IPS-18a (cell line): ENCODE data around the gene EYS.
"Not testable (repeated sequence)": the region's sequence is repeated elsewhere in the genome, so short reads cannot be mapped to it uniquely, and the experiment has no call there.

Source experiments
- H3K27ac ChIP-seq: one replicate; pipeline ENCODE4 v1.5.1; 2013; ENCODE audit warnings: low read length
- H3K27me3 ChIP-seq: one replicate; pipeline ENCODE4 v1.6.1; 2013; ENCODE audit warnings: mild to moderate bottlenecking, low read length; ENCODE audit not compliant: control insufficient read depth, insufficient read depth
- H3K36me3 ChIP-seq: one replicate; pipeline ENCODE4 v1.6.1; 2013; ENCODE audit warnings: low read depth, low read length; ENCODE audit not compliant: control insufficient read depth
- H3K4me1 ChIP-seq: one replicate; pipeline ENCODE4 v1.6.1; 2013; ENCODE audit warnings: low read depth, low read length; ENCODE audit not compliant: control insufficient read depth
- H3K4me3 ChIP-seq: one replicate; pipeline ENCODE4 v1.5.1; 2013; ENCODE audit warnings: low read length
- H3K9ac ChIP-seq: one replicate; pipeline ENCODE4 v1.6.1; 2013; ENCODE audit warnings: mild to moderate bottlenecking, low read length, moderate library complexity
- H3K9me3 ChIP-seq: one replicate; pipeline ENCODE4 v1.6.1; 2013; ENCODE audit warnings: low read depth, low read length; ENCODE audit not compliant: control insufficient read depth

The EYS gene

GRCh38 chr6:65002882-65003281 is 704.1 kb downstream of the EYS start:
- not testable (repeated sequence) for H3K36me3 ChIP-seq, H3K4me3 ChIP-seq, H3K27me3 ChIP-seq, H3K9me3 ChIP-seq, H3K27ac ChIP-seq, H3K9ac ChIP-seq, H3K4me1 ChIP-seq

GRCh38 chr6:65000815-65001214 is 706.2 kb downstream of the EYS start:
- H3K27ac ChIP-seq, result no peak overlapping the region
- no peaks in the 10 kb centered on the region for H3K4me1 ChIP-seq
- no peaks in the 10 kb centered on the region for H3K36me3 ChIP-seq
- no peak overlapping the region for H3K9ac ChIP-seq
- H3K4me3 ChIP-seq, result no peak overlapping the region
- no peaks in the 10 kb centered on the region for H3K9me3 ChIP-seq
- H3K27me3 ChIP-seq, result no peaks in the 10 kb centered on the region

DNA sequence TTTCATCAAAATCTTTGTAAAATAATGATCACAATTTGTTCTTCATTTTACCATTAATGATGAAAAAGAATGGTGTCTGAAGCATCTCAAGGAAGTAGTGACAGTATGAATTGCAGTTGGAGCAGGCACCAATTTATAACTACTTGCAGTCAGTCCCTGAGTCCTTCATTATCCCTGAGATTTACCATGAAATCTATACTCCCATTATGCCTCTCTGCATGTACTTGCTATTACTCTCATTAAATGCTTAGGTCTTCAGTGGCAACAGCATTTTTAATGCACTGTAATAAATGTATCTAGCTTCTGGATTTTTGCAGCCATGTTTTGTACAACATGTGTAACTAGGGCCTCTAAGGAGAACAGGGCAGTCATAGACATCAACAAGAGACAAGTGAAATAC is 708.8 kb downstream of the EYS start:
- Histone ChIP-seq H3K36me3 (no peaks in the 10 kb centered on the region), H3K9me3 (no peaks in the 10 kb centered on the region), H3K4me1 (no peaks in the 10 kb centered on the region)

DNA sequence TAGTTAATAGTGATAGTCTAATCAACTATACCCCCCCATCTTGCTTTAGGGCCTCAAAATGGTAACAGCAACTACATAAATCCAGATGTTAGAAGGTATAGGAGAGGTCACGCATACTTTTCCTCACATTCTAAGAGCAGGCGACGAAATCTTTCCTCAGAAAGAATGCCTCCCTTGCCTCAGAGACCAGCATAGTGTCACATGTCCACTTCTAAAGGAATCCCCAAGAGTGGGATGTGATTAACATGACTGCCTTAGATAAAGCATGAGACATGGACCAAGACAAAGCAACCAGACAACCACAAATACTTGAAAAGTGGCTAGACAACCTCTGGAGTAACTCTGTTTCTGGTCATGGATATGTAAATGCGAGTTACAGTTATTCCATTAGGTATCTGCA is 710.7 kb downstream of the EYS start:
- no peak overlapping the region for H3K27ac ChIP-seq
- H3K4me3 ChIP-seq, result no peak overlapping the region
- no peaks in the 10 kb centered on the region for H3K27me3 ChIP-seq
- H3K9me3 ChIP-seq, result no peaks in the 10 kb centered on the region
- H3K36me3 ChIP-seq, result no peaks in the 10 kb centered on the region
- no peaks in the 10 kb centered on the region for H3K4me1 ChIP-seq
- H3K9ac ChIP-seq, result no peak overlapping the region

More for the DNA sequence above, 708.8 kb downstream of the EYS start:
- no peak overlapping the region for H3K9ac ChIP-seq
- H3K27ac ChIP-seq, result no peak overlapping the region
- H3K4me3 ChIP-seq, result no peak overlapping the region
- H3K27me3 ChIP-seq, result no peaks in the 10 kb centered on the region

DNA sequence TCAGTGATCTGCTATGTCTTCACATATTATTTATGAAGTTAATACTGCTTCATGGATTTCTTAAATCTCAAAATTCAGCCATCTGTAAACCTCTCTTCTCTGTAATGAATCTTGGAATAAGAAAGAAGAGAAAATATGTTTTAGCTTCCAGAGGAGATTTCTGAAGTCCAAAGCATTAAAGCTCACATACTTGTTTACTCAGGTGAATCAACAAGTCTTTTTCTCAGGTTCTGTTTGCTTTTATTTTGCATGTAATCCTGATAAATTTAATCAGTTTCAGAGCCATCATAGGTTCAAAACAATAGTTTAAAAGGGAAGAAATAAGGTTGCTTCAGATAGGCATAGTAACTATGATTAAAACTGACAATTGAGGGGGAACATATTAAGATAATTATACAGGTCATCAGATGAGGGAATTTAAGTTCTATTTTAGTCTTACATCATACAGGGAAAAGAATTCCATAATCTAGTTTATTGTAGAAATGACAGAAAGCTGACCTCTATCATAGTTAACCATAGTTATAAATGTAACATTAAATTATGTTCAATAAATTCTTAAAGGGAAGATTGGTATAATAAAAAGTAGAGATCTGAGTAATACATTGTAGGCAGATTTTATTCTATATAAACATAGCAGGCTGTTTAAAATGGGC is 716.2 kb downstream of the EYS start:
- no peak overlapping the region for H3K27ac ChIP-seq
- no peaks in the 10 kb centered on the region for H3K9me3 ChIP-seq
- no peak overlapping the region for H3K9ac ChIP-seq

GRCh38 chr6:64988148-64988547 is 718.9 kb downstream of the EYS start:
- H3K36me3 ChIP-seq, result no peaks in the 10 kb centered on the region

More for the DNA sequence above, 716.2 kb downstream of the EYS start:
- Histone ChIP-seq H3K27me3 (no peaks in the 10 kb centered on the region), H3K4me3 (no peak overlapping the region), H3K4me1 (peaks cover 3% of the 10 kb centered on the region), H3K36me3 (no peaks in the 10 kb centered on the region)

DNA sequence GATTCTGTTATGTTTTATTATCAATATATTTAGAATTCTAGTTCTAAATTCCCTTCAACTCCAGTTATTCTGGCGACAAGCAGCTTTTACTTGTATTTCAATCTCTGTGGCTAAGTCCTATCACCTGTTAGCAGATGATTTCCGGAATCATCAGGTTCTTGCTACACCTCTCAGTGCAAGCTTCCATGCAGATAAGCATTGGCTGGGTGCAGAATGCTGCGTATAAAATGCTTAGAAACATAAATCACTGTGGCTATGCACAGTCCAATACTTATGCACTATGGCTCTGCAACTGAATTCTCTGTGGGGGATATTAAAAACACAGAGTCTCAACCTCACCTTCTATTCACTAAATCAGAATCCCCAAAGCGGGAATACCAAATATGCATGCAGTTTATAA is 720.0 kb downstream of the EYS start:
- Histone ChIP-seq H3K9ac (no peak overlapping the region), H3K27ac (no peak overlapping the region), H3K27me3 (no peaks in the 10 kb centered on the region), H3K4me3 (no peak overlapping the region), H3K36me3 (no peaks in the 10 kb centered on the region), H3K9me3 (no peaks in the 10 kb centered on the region), H3K4me1 (peaks cover 3% of the 10 kb centered on the region)

More at GRCh38 chr6:64988148-64988547, 718.9 kb downstream of the EYS start:
- H3K27ac ChIP-seq, result no peak overlapping the region
- H3K27me3 ChIP-seq, result no peaks in the 10 kb centered on the region
- no peak overlapping the region for H3K9ac ChIP-seq
- peaks cover 3% of the 10 kb centered on the region for H3K4me1 ChIP-seq
- H3K9me3 ChIP-seq, result no peaks in the 10 kb centered on the region
- no peak overlapping the region for H3K4me3 ChIP-seq

- Histone ChIP-seq H3K27ac (no peak overlapping the region), H3K4me1 (peaks cover 3% of the 10 kb centered on the region), H3K9me3 (no peaks in the 10 kb centered on the region), H3K9ac (no peak overlapping the region), H3K36me3 (no peaks in the 10 kb centered on the region), H3K27me3 (no peaks in the 10 kb centered on the region), H3K4me3 (no peak overlapping the region)
Observed at GRCh38 chr6:64985726-64986125, 721.3 kb downstream of the EYS start.

GRCh38 chr6:64984948-64985347 is 722.1 kb downstream of the EYS start:
- Histone ChIP-seq H3K27ac (no peak overlapping the region), H3K4me1 (peaks cover 3% of the 10 kb centered on the region), H3K36me3 (no peaks in the 10 kb centered on the region), H3K27me3 (no peaks in the 10 kb centered on the region), H3K9me3 (no peaks in the 10 kb centered on the region), H3K9ac (no peak overlapping the region), H3K4me3 (no peak overlapping the region)

DNA sequence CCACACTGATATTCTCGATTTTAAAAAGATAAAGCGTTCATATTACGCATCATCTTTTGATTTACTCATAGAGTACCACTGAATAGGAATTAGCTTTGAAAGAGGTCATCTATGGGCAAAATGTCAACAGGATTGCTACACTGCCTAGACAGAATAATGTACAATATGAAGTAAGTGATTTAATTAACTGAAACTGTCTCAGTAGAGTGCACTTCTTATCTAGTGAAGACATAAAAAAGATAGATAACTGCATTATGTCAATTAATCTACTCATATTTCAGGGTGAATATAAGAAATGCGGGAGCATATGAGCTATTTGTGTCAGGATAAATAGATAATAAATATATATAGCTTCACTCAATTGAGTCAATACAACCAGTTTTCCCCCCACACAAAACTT is 723.9 kb downstream of the EYS start:
- Histone ChIP-seq H3K9me3 (no peaks in the 10 kb centered on the region), H3K36me3 (no peaks in the 10 kb centered on the region), H3K27ac (no peak overlapping the region), H3K4me1 (peaks cover 1% of the 10 kb centered on the region), H3K9ac (no peak overlapping the region), H3K4me3 (no peak overlapping the region), H3K27me3 (no peaks in the 10 kb centered on the region)

DNA sequence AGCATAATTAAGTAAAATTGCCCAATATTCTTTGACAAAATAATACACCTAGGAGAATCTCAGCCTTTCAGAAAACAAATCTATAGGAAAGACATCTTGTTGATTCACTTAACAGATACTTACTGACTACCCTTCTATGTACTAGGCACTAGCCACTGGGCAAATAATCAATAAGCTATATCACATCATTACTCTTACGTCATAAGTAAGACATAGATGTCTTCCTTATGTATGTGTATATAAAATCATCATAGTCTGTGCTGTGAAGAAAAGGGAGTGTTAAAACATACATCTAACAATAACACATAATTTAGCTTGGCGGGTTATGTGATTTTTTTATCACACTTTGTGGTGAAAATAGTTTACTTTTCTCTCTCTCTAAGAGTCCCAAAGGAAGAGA is 733.9 kb downstream of the EYS start:
- Histone ChIP-seq H3K27me3 (no peaks in the 10 kb centered on the region), H3K27ac (no peak overlapping the region), H3K4me3 (no peak overlapping the region), H3K9me3 (no peaks in the 10 kb centered on the region), H3K36me3 (no peaks in the 10 kb centered on the region), H3K9ac (no peak overlapping the region), H3K4me1 (no peaks in the 10 kb centered on the region)

- no peaks in the 10 kb centered on the region for H3K9me3 ChIP-seq
- H3K36me3 ChIP-seq, result no peaks in the 10 kb centered on the region
- no peaks in the 10 kb centered on the region for H3K27me3 ChIP-seq
- H3K9ac ChIP-seq, result no peak overlapping the region
- H3K4me1 ChIP-seq, result no peaks in the 10 kb centered on the region
- H3K27ac ChIP-seq, result no peak overlapping the region
- H3K4me3 ChIP-seq, result no peak overlapping the region
Observed at GRCh38 chr6:64969139-64969538, 737.9 kb downstream of the EYS start.
